ENCODE data around the gene BTRC. TPM values are rescaled to one million over a fixed set of nuclear protein-coding genes. Genes with fewer than 3 reads are reported as not detected.

The BTRC gene
- total and polyA plus RNA-seq, 10 of the 15 experiments (the other 5 are each of a cell fraction or from before 2014, with no cell fraction given) = 2.2 to 18.6 (median 8.6) TPM

DNA sequence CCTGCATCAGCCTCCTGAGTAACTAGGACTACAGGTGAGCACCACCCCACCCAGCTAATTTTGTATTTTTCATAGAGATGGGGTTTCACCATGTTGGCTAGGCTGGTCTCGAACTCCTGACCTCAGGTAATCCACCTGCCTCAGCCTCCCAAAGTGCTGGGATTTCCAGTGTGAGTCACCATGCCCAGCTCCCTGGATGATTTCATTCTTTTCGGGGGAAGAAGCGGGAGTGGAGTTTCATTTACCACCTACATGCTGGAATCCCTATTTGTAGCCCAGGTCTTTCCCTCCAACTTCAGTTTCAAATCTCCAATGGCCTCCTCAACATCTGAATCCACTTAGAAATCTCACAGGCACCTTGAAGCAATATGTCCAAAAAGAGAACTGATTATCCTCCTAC lies 2.9 kb upstream of the BTRC start:
- H4K20me1 ChIP-seq (ENCODE audit: control insufficient read depth, insufficient read depth) = no peaks in the 10 kb centered on the region
- H3K9me3 ChIP-seq (replicated peaks; ENCODE audit: control insufficient read depth, insufficient read depth, low read length) = no peaks in the 10 kb centered on the region
- no peak overlapping the region for H3K9ac ChIP-seq (ENCODE audit: control insufficient read depth, insufficient read depth, low read length)
- in situ Hi-C loops (cut with MboI) = no loop called here
- ChIA-PET POLR2A (no interaction called here), SMC1A (ENCODE audit: uncharacterized antibody, unreplicated experiment) (interaction anchor here (1.0 kb wide), 1 partner anchor 116 kb away, joined by 3 read pairs; no protein-coding TSS in a partner anchor), CTCF (no interaction called here), RAD21 (ENCODE audit: unreplicated experiment) (interaction anchor here (0.9 kb wide), 1 partner anchor 116 kb away, joined by 4 read pairs; no protein-coding TSS in a partner anchor)
- no peak overlapping the region for H2AFZ ChIP-seq (ENCODE audit: control insufficient read depth, low read depth, low read length)
- 54% methylated on average over 3 of the region's 3 CpGs for WGBS (ENCODE audit: insufficient coverage, insufficient replicate concordance, low lambda C conversion rate, missing lambda C conversion rate)
- no peak for DNase-seq (ENCODE audit: low read depth, low spot score)
- ATAC-seq = no peak
- FAIRE-seq = no peak
- H3K79me2 ChIP-seq (ENCODE audit: control insufficient read depth, insufficient read depth, low read length) = peaks cover 10% of the 10 kb centered on the region
- H3K27me3 ChIP-seq (replicated peaks in 1 of 2; ENCODE audit: control insufficient read depth in 2 of 2, insufficient read depth in 2 of 2, low read length in 1 of 2) = no peaks in the 10 kb centered on the region
- intact Hi-C loops (cut with micrococcal nuclease; ENCODE audit: unreplicated experiment) = loop anchor here (5.0 to 10.0 kb wide), 2 partner anchors 91 to 434 kb away; partner anchors contain the start of gene NPM3
- no peaks in the 10 kb centered on the region for H3K36me3 ChIP-seq (ENCODE audit: control insufficient read depth in 2 of 2, insufficient read depth in 2 of 2, low read length in 1 of 2)
- no peak overlapping the region for H3K27ac ChIP-seq (ENCODE audit: control insufficient read depth, insufficient read depth)
- H3K4me1 ChIP-seq (ENCODE audit: control insufficient read depth, insufficient read depth, low read length) = 0 out of 2 replicates have a peak, but pooled peaks cover 3% of the 10 kb centered on the region
- no peak overlapping the region for H3K4me2 ChIP-seq (ENCODE audit: control insufficient read depth, insufficient read depth)
- no TSS peak for BruUV-seq (replicated peaks)
- H3K4me3 ChIP-seq = no peak overlapping the region
- no peak for TF ChIP-seq SKIL (IDR thresholded peaks at IDR 0.05; ENCODE audit: low read depth, poor library complexity, severe bottlenecking)
- TF ChIP-seq ZBTB40 (IDR thresholded peaks at IDR 0.05; ENCODE audit: borderline replicate concordance) = no peak
- TF ChIP-seq, protein P1, sequence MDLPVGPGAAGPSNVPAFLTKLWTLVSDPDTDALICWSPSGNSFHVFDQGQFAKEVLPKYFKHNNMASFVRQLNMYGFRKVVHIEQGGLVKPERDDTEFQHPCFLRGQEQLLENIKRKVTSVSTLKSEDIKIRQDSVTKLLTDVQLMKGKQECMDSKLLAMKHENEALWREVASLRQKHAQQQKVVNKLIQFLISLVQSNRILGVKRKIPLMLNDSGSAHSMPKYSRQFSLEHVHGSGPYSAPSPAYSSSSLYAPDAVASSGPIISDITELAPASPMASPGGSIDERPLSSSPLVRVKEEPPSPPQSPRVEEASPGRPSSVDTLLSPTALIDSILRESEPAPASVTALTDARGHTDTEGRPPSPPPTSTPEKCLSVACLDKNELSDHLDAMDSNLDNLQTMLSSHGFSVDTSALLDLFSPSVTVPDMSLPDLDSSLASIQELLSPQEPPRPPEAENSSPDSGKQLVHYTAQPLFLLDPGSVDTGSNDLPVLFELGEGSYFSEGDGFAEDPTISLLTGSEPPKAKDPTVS (IDR thresholded peaks at IDR 0.05; ENCODE audit: low read depth, low read length) = no peak
- TF ChIP-seq JUNB (IDR thresholded peaks at IDR 0.05) = no peak
- no peak for TF ChIP-seq ESRRA (IDR thresholded peaks at IDR 0.05; ENCODE audit: low read length)
- no peak for TF ChIP-seq SMAD5 (IDR thresholded peaks at IDR 0.05; ENCODE audit: low read depth)
- TF ChIP-seq BACH1 (IDR thresholded peaks at IDR 0.05; ENCODE audit: borderline replicate concordance) = no peak
- TF ChIP-seq TCF3 (IDR thresholded peaks at IDR 0.05; ENCODE audit: borderline replicate concordance, insufficient read depth, low read depth, low read length) = no peak
- no peak for TF ChIP-seq HDAC2 (IDR thresholded peaks at IDR 0.05)
- TF ChIP-seq STAT3 (IDR thresholded peaks at IDR 0.05; ENCODE audit: low read depth, low read length) = no peak
- TF ChIP-seq, protein P2, sequence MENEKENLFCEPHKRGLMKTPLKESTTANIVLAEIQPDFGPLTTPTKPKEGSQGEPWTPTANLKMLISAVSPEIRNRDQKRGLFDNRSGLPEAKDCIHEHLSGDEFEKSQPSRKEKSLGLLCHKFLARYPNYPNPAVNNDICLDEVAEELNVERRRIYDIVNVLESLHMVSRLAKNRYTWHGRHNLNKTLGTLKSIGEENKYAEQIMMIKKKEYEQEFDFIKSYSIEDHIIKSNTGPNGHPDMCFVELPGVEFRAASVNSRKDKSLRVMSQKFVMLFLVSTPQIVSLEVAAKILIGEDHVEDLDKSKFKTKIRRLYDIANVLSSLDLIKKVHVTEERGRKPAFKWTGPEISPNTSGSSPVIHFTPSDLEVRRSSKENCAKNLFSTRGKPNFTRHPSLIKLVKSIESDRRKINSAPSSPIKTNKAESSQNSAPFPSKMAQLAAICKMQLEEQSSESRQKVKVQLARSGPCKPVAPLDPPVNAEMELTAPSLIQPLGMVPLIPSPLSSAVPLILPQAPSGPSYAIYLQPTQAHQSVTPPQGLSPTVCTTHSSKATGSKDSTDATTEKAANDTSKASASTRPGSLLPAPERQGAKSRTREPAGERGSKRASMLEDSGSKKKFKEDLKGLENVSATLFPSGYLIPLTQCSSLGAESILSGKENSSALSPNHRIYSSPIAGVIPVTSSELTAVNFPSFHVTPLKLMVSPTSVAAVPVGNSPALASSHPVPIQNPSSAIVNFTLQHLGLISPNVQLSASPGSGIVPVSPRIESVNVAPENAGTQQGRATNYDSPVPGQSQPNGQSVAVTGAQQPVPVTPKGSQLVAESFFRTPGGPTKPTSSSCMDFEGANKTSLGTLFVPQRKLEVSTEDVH (IDR thresholded peaks at IDR 0.05; ENCODE audit: low read depth, partially characterized antibody) = no peak
- TF ChIP-seq NBN (IDR thresholded peaks at IDR 0.05) = no peak

Data from GM12878 (cell line).